ENCODE measurements around the gene NUP188. TPM values are rescaled to one million over a fixed set of nuclear protein-coding genes. Genes with fewer than 3 reads are reported as not detected.
A peak's percentile ranks its signal among the peaks of the same experiment; 100 is the strongest.

The NUP188 gene
- total RNA-seq, 1 experiment from 2014 or later, result 52.0 TPM

DNA sequence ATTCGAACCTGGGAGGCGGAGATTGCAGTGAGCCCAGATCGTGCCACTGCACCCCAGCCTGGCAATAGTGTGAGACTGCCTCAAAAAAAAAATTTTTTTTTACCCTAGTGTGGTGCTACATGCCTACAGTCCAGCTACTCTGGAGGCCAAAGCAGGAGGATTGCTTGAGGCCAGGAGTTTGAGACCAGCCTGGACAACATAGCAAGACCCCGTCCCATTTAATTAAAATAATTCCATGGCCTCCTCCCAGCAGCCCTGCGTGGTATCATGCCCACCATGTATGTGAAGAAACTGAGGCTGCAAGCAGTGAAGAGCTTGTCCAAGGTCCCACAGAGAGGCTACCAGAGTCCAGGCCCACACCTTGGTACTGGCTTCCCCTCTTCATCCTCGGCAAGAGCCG is 46.1 kb upstream of the NUP188 start:
- Histone ChIP-seq H3K9ac (ENCODE audit: low read length) (no peak overlapping the region), H3K79me2 (ENCODE audit: low read length) (peaks cover 19% of the 10 kb centered on the region; the same call in 1 of the 2 replicates), H3F3A (ENCODE audit: low read length, unreplicated experiment) (no peaks in the 10 kb centered on the region), H3K4me1 (ENCODE audit: insufficient read depth, low read length) (peaks cover 34% of the 10 kb centered on the region), H3K4me3 (ENCODE audit: low read length) (no peak overlapping the region), H3K9me2 (replicated peaks; ENCODE audit: low read length) (no peaks in the 10 kb centered on the region), H4K20me1 (ENCODE audit: low read length) (no peaks in the 10 kb centered on the region), H3K36me3 (ENCODE audit: low read depth, low read length) (peaks cover 7% of the 10 kb centered on the region), H3K27ac (ENCODE audit: low read length) (no peak overlapping the region; the same call in 1 of the 2 replicates), H3K4me2 (ENCODE audit: low read length) (no peak overlapping the region), H3K27me3 (ENCODE audit: low read length) (no peaks in the 10 kb centered on the region), H3K9me3 (ENCODE audit: low read length) (no peaks in the 10 kb centered on the region), H2AFZ (ENCODE audit: low read length) (no peak overlapping the region)
- TF ChIP-seq CTCF (conservative IDR thresholded peaks at IDR 0.05; ENCODE audit: low read depth, low read length) (no peak), EZH2phosphoT487 (IDR thresholded peaks at IDR 0.05; ENCODE audit: borderline replicate concordance, low read length) (no peak), EZH2 (IDR thresholded peaks at IDR 0.05; ENCODE audit: low read length, unreplicated experiment) (no peak)
- no peak for DNase-seq
- POLR2A ChIA-PET (ENCODE audit: unreplicated experiment), result interaction anchor here (0.7 kb wide), 1 partner anchor 11 kb away, joined by 4 read pairs; no protein-coding TSS in a partner anchor
- no peak for ATAC-seq
- intact Hi-C loops (cut with micrococcal nuclease), result no loop called here
- no TSS peak for BruUV-seq (replicated peaks)
- CTCF ChIA-PET, result no interaction called here

DNA sequence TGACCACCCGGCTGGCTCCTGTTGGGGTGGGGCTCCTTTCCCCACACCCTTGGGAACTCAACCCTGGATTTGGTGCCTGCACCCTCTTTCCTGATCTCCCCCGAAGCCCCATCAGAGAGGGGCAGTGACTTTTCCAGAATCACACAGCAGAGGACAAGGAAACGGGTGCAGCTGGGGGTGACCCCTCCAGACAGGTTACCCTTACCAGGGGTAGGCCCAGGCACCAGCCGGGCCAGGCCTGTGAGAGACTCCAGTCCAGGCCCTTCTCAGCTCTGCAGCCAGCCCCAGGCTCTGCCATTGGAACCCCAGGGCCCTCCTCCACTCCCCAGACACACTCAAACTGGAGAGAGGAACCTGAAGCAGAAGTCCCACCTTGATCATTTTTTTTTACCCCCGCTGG is 45.7 kb upstream of the NUP188 start:
- no peak overlapping the region for H2AFZ ChIP-seq (ENCODE audit: low read length)
- H3K9me2 ChIP-seq (replicated peaks; ENCODE audit: low read length), result no peaks in the 10 kb centered on the region
- 0 out of 2 replicates have a peak overlapping the region, but pooled peaks have one; percentile 12 for H3K4me2 ChIP-seq (ENCODE audit: low read length)
- H3K4me1 ChIP-seq (ENCODE audit: insufficient read depth, low read length), result peaks cover 34% of the 10 kb centered on the region
- no peaks in the 10 kb centered on the region for H4K20me1 ChIP-seq (ENCODE audit: low read length)
- no peak for TF ChIP-seq EZH2 (IDR thresholded peaks at IDR 0.05; ENCODE audit: low read length, unreplicated experiment)
- TF ChIP-seq EZH2phosphoT487 (IDR thresholded peaks at IDR 0.05; ENCODE audit: borderline replicate concordance, low read length), result no peak
- TF ChIP-seq CTCF (conservative IDR thresholded peaks at IDR 0.05; ENCODE audit: low read depth, low read length), result no peak
- intact Hi-C loops (cut with micrococcal nuclease), result no loop called here
- peaks cover 7% of the 10 kb centered on the region for H3K36me3 ChIP-seq (ENCODE audit: low read depth, low read length)
- no peak overlapping the region for H3K9ac ChIP-seq (ENCODE audit: low read length)
- CTCF ChIA-PET, result no interaction called here
- H3K27ac ChIP-seq (ENCODE audit: low read length), result peak overlapping the region; percentile 69
- peaks cover 23% of the 10 kb centered on the region; the same call in 1 of the 2 replicates for H3K79me2 ChIP-seq (ENCODE audit: low read length)
- no peak for ATAC-seq
- BruUV-seq (replicated peaks), result no TSS peak
- POLR2A ChIA-PET (ENCODE audit: unreplicated experiment), result interaction anchor here (0.7 kb wide), 1 partner anchor 11 kb away, joined by 4 read pairs; no protein-coding TSS in a partner anchor
- no peak overlapping the region for H3K4me3 ChIP-seq (ENCODE audit: low read length)
- no peaks in the 10 kb centered on the region for H3K9me3 ChIP-seq (ENCODE audit: low read length)
- no peaks in the 10 kb centered on the region for H3K27me3 ChIP-seq (ENCODE audit: low read length)
- no peak for DNase-seq
- no peaks in the 10 kb centered on the region for H3F3A ChIP-seq (ENCODE audit: low read length, unreplicated experiment)

DNA sequence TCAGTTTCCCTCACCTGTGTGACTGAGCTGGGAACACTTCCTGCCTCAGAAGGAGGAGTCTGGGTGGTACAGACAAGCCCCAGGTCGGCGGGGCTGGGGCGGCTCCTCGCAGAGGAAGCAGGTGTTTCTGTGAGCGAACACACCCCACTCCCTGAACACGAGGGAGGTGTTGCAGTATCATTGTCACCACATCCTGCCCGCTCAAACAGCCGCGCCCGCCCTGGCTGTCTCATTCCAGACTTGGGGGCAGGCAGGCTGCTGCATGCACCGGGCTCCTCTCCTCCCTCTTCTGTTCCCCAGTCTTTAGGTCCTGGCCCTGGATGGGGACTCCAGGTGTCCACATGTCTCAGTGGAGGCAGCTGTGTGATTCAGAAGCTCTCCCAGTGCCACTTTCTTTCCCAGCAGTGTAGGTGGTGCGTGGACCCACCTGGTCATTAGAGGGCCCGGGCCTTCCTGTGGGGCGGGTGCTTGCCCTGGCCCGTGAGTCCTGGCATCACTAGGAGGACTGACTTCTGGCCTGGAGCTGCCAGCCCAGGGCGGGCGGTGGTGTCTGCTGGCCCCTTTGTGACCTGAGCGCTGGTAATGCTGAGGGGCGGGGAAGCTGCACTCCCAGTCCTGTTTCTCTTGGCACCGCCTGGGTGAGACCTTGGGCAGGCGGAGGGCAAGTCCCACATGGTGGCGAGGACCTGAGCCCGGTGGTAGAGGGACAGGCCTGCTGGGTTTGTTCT is 45.0 kb upstream of the NUP188 start:
- no peaks in the 10 kb centered on the region for H3F3A ChIP-seq (ENCODE audit: low read length, unreplicated experiment)
- H3K4me3 ChIP-seq (ENCODE audit: low read length), result no peak overlapping the region
- intact Hi-C loops (cut with micrococcal nuclease), result no loop called here
- peaks cover 34% of the 10 kb centered on the region for H3K4me1 ChIP-seq (ENCODE audit: insufficient read depth, low read length)
- peaks cover 25% of the 10 kb centered on the region; the same call in 1 of the 2 replicates for H3K79me2 ChIP-seq (ENCODE audit: low read length)
- H2AFZ ChIP-seq (ENCODE audit: low read length), result no peak overlapping the region
- peak overlapping the region; percentile 69 for H3K27ac ChIP-seq (ENCODE audit: low read length)
- TF ChIP-seq EZH2 (IDR thresholded peaks at IDR 0.05; ENCODE audit: low read length, unreplicated experiment) (no peak), CTCF (conservative IDR thresholded peaks at IDR 0.05; ENCODE audit: low read depth, low read length) (no peak), EZH2phosphoT487 (IDR thresholded peaks at IDR 0.05; ENCODE audit: borderline replicate concordance, low read length) (no peak)
- H3K4me2 ChIP-seq (ENCODE audit: low read length), result peak overlapping the region; percentile 14
- no peaks in the 10 kb centered on the region for H3K9me3 ChIP-seq (ENCODE audit: low read length)
- H3K9ac ChIP-seq (ENCODE audit: low read length), result 0 out of 2 replicates have a peak overlapping the region, but pooled peaks have one; percentile 17
- ATAC-seq (peak; percentile 67), DNase-seq (peak; percentile 64)
- peaks cover 13% of the 10 kb centered on the region for H3K36me3 ChIP-seq (ENCODE audit: low read depth, low read length)
- ChIA-PET CTCF (no interaction called here), POLR2A (ENCODE audit: unreplicated experiment) (no interaction called here)
- H4K20me1 ChIP-seq (ENCODE audit: low read length), result no peaks in the 10 kb centered on the region
- H3K27me3 ChIP-seq (ENCODE audit: low read length), result no peaks in the 10 kb centered on the region
- no peaks in the 10 kb centered on the region for H3K9me2 ChIP-seq (replicated peaks; ENCODE audit: low read length)
- TSS peak; percentile 73 for BruUV-seq (replicated peaks)
